Coronary artery (tissue), 2 donors: ENCODE results near the gene ZNF785.

Source experiments
- DNase-seq: peaks from one replicate; pipeline ENCODE4 v3.0.0-alpha.2; 2017; ENCODE audit warnings: low spot score
- H3K27ac ChIP-seq, 2 donors: fragments of 200-600 bp; sonication (generic); one replicate each; pipeline ENCODE4 v1.5.1; 2016 to 2019
- H3K4me3 ChIP-seq: fragments of 200-600 bp; sonication (generic); 2 replicates; pipeline ENCODE4 v1.5.1; 2016; ENCODE audit warnings: mild to moderate bottlenecking, moderate library complexity
- TF ChIP-seq, protein P1 (sequence below): fragments of 200-600 bp; sonication (generic); IDR thresholded peaks from one replicate; pipeline ENCODE4 v1.5.1; 2019; ENCODE audit warnings: antibody characterized with exemption

Gene ZNF785

DNA sequence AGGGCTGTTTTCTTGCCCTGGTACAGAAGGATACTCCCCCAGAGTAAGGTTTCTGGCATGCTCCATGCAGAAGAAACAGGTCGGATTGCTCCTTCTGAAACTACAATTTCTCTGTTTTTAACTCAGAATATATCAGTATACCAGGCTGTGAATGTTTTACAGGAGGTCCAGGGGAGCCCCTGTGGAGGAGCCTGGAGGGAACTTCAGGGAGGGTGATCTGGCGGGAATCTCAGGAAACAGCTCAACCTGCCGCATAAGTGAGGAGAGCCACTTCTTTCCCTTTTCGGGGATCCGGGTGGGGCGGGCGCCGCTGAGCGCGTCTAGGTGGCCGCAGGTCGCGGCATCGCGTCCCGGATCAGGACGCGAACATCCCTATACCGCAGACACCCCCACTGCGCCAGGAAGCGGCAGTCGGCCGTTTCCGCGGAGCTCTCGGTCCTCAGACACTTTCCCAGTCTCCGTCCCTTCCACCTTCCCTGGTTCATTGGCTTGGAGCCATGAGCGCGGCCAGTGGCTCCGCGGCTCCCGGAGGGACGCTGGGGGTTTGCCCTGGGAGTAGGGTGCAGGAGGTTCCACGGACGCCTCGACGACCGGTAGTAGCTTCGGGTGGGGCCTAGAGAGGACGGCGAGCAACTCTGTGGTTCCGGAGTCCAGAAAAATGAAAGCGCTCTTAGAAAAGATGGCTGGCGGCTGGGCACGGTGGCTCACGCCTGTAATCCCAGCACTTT, 24.2 kb downstream of the ZNF785 start:
- DNase-seq = no peak
- TF ChIP-seq, protein P1, sequence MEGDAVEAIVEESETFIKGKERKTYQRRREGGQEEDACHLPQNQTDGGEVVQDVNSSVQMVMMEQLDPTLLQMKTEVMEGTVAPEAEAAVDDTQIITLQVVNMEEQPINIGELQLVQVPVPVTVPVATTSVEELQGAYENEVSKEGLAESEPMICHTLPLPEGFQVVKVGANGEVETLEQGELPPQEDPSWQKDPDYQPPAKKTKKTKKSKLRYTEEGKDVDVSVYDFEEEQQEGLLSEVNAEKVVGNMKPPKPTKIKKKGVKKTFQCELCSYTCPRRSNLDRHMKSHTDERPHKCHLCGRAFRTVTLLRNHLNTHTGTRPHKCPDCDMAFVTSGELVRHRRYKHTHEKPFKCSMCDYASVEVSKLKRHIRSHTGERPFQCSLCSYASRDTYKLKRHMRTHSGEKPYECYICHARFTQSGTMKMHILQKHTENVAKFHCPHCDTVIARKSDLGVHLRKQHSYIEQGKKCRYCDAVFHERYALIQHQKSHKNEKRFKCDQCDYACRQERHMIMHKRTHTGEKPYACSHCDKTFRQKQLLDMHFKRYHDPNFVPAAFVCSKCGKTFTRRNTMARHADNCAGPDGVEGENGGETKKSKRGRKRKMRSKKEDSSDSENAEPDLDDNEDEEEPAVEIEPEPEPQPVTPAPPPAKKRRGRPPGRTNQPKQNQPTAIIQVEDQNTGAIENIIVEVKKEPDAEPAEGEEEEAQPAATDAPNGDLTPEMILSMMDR = no peak
- Histone ChIP-seq H3K27ac (peak overlapping the region in 1 of 2 donors; percentile 61), H3K4me3 (peak overlapping the region; percentile 69)

DNA sequence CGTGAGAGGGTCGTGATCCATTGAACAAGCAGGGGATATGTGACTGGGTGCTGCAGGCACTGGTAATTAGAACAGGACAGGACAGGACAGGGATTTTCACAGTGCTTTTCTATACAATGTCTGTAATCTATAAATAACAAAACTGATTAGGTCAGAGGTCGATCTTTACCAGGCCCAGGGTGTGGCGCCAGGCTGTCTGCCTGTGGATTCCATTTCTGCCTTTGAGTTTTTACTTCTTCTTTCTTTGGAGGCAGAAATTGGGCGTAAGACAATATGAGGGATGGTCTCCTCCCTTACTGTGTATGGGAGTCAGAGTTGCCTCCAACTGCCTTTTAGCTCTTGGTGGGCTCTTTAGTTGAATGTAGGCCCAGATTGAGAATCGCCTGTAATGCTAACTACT, 25.8 kb downstream of the ZNF785 start:
- no peak overlapping the region for H3K4me3 ChIP-seq
- H3K27ac ChIP-seq = no peak overlapping the region
- no peak for DNase-seq
- TF ChIP-seq, protein P1 = no peak

- peak overlapping the region; percentile 96 for H3K4me3 ChIP-seq
- peak overlapping the region in 1 of 2 donors; percentile 94 for H3K27ac ChIP-seq
- TF ChIP-seq, protein P1 = no peak
- DNase-seq = no peak
Observed at GRCh38 chr16:30558789-30559377, 26.6 kb downstream of the ZNF785 start.

- TF ChIP-seq, protein P1 = no peak
- Histone ChIP-seq H3K27ac (peak within 1 kb of the TSS; percentile 87 to 94), H3K4me3 (peak within 1 kb of the TSS; percentile 96)
- DNase-seq = peak; percentile 99
Observed at GRCh38 chr16:30557957-30558788, 27.3 kb downstream of the ZNF785 start, which contains the start of gene ZNF764. Gene ZNF764 (minus strand): TSS chr16:30558374. CDS start chr16:30558182, 192 bp downstream.

DNA sequence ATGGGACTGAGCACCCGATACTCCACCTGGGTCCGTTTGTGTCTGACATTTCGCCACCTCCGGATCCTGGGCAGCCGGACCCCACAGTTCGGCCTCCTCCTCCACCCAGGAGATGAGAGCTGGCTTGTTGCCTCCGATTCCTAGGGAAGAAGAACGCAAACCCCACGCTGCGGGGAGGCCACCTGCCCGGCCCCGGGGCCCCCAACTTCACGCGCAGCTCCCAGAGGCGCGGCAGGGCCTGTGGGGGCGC, 27.9 kb downstream of the ZNF785 start:
- peak overlapping the region; percentile 96 for H3K4me3 ChIP-seq
- DNase-seq = no peak
- TF ChIP-seq, protein P1 = no peak
- H3K27ac ChIP-seq = peak overlapping the region; percentile 87 to 94

DNA sequence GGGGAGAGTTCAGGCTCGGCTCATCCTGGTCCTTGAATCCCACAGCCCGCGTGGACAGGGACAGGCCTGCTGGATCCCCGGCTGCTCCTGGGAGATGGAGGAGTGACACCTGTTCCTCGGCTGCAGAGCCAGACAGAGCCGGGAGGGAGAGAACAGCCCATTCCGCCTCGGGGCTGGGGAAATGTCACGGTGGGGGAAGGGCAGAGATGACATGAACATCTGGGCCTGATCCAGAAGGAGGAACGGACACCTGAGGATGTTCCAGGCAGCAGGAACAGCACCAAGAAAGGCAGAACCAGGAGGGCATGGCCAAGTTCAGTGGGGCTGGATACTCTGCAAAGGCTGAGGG, 29.4 kb downstream of the ZNF785 start:
- TF ChIP-seq, protein P1 = no peak
- Histone ChIP-seq H3K4me3 (no peak overlapping the region), H3K27ac (no peak overlapping the region)
- DNase-seq = no peak
